Measurements from ENCODE around the gene DCN. TPM values are rescaled to one million over a fixed set of nuclear protein-coding genes. Genes with fewer than 3 reads are reported as not detected.

DCN gene
- total RNA-seq, 1 donor from 2014 or later, result 0.57 TPM

GRCh38 chr12:91105807-91106206 is 76.8 kb downstream of the DCN start:
- Histone ChIP-seq H3K27me3 (ENCODE audit: insufficient read depth, low read length) (no peaks in the 10 kb centered on the region), H3K9ac (ENCODE audit: low read length) (no peak overlapping the region), H3K4me2 (ENCODE audit: low read length) (no peak overlapping the region), H3K9me3 (ENCODE audit: insufficient read depth, low read depth, low read length) (no peaks in the 10 kb centered on the region), H3K36me3 (ENCODE audit: insufficient read depth, low read length) (no peaks in the 10 kb centered on the region), H2AFZ (ENCODE audit: low read depth, low read length) (no peak overlapping the region), H3K4me3 (ENCODE audit: insufficient read depth, low read depth, low read length) (no peak overlapping the region), H3K27ac (ENCODE audit: low read depth, low read length) (no peak overlapping the region), H3K4me1 (ENCODE audit: insufficient read depth, low read length) (peaks cover 8% of the 10 kb centered on the region), H4K20me1 (ENCODE audit: insufficient read depth, low read length) (no peaks in the 10 kb centered on the region), H3K79me2 (ENCODE audit: insufficient read depth, low read length) (no peaks in the 10 kb centered on the region)
- Mint-ChIP-seq H3K27me3 (ENCODE audit: low read depth, unreplicated experiment) (no peaks in the 10 kb centered on the region), H3K9me3 (ENCODE audit: unreplicated experiment) (peaks cover 7% of the 10 kb centered on the region), H3K27ac (ENCODE audit: unreplicated experiment) (no peak overlapping the region), H3K4me1 (ENCODE audit: low read depth, unreplicated experiment) (peaks cover 16% of the 10 kb centered on the region), H3K4me3 (ENCODE audit: unreplicated experiment) (no peak overlapping the region), H3K36me3 (ENCODE audit: low read depth, unreplicated experiment) (peaks cover 12% of the 10 kb centered on the region)
- DNase-seq (ENCODE audit: low read depth), result no peak
- TF ChIP-seq, protein P1, sequence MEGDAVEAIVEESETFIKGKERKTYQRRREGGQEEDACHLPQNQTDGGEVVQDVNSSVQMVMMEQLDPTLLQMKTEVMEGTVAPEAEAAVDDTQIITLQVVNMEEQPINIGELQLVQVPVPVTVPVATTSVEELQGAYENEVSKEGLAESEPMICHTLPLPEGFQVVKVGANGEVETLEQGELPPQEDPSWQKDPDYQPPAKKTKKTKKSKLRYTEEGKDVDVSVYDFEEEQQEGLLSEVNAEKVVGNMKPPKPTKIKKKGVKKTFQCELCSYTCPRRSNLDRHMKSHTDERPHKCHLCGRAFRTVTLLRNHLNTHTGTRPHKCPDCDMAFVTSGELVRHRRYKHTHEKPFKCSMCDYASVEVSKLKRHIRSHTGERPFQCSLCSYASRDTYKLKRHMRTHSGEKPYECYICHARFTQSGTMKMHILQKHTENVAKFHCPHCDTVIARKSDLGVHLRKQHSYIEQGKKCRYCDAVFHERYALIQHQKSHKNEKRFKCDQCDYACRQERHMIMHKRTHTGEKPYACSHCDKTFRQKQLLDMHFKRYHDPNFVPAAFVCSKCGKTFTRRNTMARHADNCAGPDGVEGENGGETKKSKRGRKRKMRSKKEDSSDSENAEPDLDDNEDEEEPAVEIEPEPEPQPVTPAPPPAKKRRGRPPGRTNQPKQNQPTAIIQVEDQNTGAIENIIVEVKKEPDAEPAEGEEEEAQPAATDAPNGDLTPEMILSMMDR (IDR thresholded peaks at IDR 0.05; ENCODE audit: insufficient read depth, low read depth, low read length), result no peak
- TF ChIP-seq EZH2 (IDR thresholded peaks at IDR 0.05; ENCODE audit: insufficient read depth, low read length), result no peak
- no peak for FAIRE-seq

DNA sequence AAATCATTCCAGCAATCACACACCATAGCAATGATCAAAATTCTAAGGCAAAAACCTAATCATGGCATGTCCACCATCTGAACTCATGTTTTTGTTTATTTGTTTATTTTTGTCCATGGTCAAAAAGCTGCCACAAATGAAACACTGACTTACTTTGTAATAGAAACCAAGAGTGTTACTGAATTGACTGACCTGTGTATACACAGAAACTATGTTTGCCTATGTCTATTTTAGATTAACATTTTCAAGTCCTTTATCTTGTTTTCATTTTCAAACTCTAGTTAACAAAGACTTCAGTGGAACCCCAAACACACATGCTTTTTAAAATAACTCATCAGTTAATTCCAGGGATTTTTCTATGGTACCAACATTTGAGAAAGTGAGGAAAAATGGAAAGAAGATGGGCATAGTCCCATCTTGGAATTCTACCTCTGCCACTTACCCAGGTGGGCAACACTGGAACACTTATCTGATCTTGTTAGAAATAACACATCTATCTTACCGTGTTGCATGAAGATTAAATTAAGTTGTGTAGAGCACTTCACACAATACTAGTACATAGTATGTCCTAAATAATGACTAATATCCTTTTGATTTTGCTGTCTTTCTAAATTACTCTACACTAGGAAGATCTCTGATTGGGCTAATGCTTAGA is 77.7 kb downstream of the DCN start:
- no peak overlapping the region for H3K4me3 ChIP-seq (ENCODE audit: insufficient read depth, low read depth, low read length)
- H3K27ac ChIP-seq (ENCODE audit: low read depth, low read length), result no peak overlapping the region
- H3K36me3 ChIP-seq (ENCODE audit: insufficient read depth, low read length), result no peaks in the 10 kb centered on the region
- no peak overlapping the region for H3K9ac ChIP-seq (ENCODE audit: low read length)
- H3K27me3 Mint-ChIP-seq (ENCODE audit: low read depth, unreplicated experiment), result no peaks in the 10 kb centered on the region
- TF ChIP-seq, protein P1 (IDR thresholded peaks at IDR 0.05; ENCODE audit: insufficient read depth, low read depth, low read length), result no peak
- no peak for TF ChIP-seq EZH2 (IDR thresholded peaks at IDR 0.05; ENCODE audit: insufficient read depth, low read length)
- H4K20me1 ChIP-seq (ENCODE audit: insufficient read depth, low read length), result no peaks in the 10 kb centered on the region
- H3K4me1 Mint-ChIP-seq (ENCODE audit: low read depth, unreplicated experiment), result peaks cover 23% of the 10 kb centered on the region
- H3K4me3 Mint-ChIP-seq (ENCODE audit: unreplicated experiment), result no peak overlapping the region
- DNase-seq (ENCODE audit: low read depth) (no peak), FAIRE-seq (peak; percentile 49)
- peaks cover 12% of the 10 kb centered on the region for H3K36me3 Mint-ChIP-seq (ENCODE audit: low read depth, unreplicated experiment)
- H3K27me3 ChIP-seq (ENCODE audit: insufficient read depth, low read length), result no peaks in the 10 kb centered on the region
- H2AFZ ChIP-seq (ENCODE audit: low read depth, low read length), result no peak overlapping the region
- no peak overlapping the region for H3K4me2 ChIP-seq (ENCODE audit: low read length)
- no peaks in the 10 kb centered on the region for H3K79me2 ChIP-seq (ENCODE audit: insufficient read depth, low read length)
- H3K4me1 ChIP-seq (ENCODE audit: insufficient read depth, low read length), result peaks cover 13% of the 10 kb centered on the region
- H3K9me3 Mint-ChIP-seq (ENCODE audit: unreplicated experiment), result peaks cover 7% of the 10 kb centered on the region
- H3K9me3 ChIP-seq (ENCODE audit: insufficient read depth, low read depth, low read length), result no peaks in the 10 kb centered on the region
- H3K27ac Mint-ChIP-seq (ENCODE audit: unreplicated experiment), result no peak overlapping the region

- H3K4me3 Mint-ChIP-seq (ENCODE audit: unreplicated experiment), result no peak overlapping the region
- H3K27ac Mint-ChIP-seq (ENCODE audit: unreplicated experiment), result no peak overlapping the region
- no peaks in the 10 kb centered on the region for H3K36me3 ChIP-seq (ENCODE audit: insufficient read depth, low read length)
- no peaks in the 10 kb centered on the region for H4K20me1 ChIP-seq (ENCODE audit: insufficient read depth, low read length)
- peaks cover 12% of the 10 kb centered on the region for H3K36me3 Mint-ChIP-seq (ENCODE audit: low read depth, unreplicated experiment)
- DNase-seq (ENCODE audit: low read depth) (no peak), FAIRE-seq (no peak)
- peaks cover 31% of the 10 kb centered on the region for H3K4me1 Mint-ChIP-seq (ENCODE audit: low read depth, unreplicated experiment)
- peaks cover 7% of the 10 kb centered on the region for H3K9me3 Mint-ChIP-seq (ENCODE audit: unreplicated experiment)
- peaks cover 20% of the 10 kb centered on the region for H3K4me1 ChIP-seq (ENCODE audit: insufficient read depth, low read length)
- no peaks in the 10 kb centered on the region for H3K27me3 Mint-ChIP-seq (ENCODE audit: low read depth, unreplicated experiment)
- H3K4me2 ChIP-seq (ENCODE audit: low read length), result no peak overlapping the region
- H3K4me3 ChIP-seq (ENCODE audit: insufficient read depth, low read depth, low read length), result no peak overlapping the region
- no peak overlapping the region for H2AFZ ChIP-seq (ENCODE audit: low read depth, low read length)
- no peaks in the 10 kb centered on the region for H3K79me2 ChIP-seq (ENCODE audit: insufficient read depth, low read length)
- no peaks in the 10 kb centered on the region for H3K9me3 ChIP-seq (ENCODE audit: insufficient read depth, low read depth, low read length)
- no peak overlapping the region for H3K9ac ChIP-seq (ENCODE audit: low read length)
- no peak for TF ChIP-seq EZH2 (IDR thresholded peaks at IDR 0.05; ENCODE audit: insufficient read depth, low read length)
- TF ChIP-seq, protein P1 (IDR thresholded peaks at IDR 0.05; ENCODE audit: insufficient read depth, low read depth, low read length), result no peak
- H3K27me3 ChIP-seq (ENCODE audit: insufficient read depth, low read length), result no peaks in the 10 kb centered on the region
- H3K27ac ChIP-seq (ENCODE audit: low read depth, low read length), result no peak overlapping the region
These were observed 79.0 kb downstream of the DCN start for GRCh38 chr12:91103624-91104023.

Measured in astrocyte (in vitro differentiated cells and primary cell).